HG03175 (cell line): Measurements from ENCODE around the gene KRT40.

ENCODE experiments used
- ATAC-seq: cut with Tn5 transposase; IDR thresholded peaks from one replicate; pipeline ENCODE4 v1.9.1; 2021; ENCODE audit warnings: mild to moderate bottlenecking, moderate library complexity; ENCODE audit not compliant: unreplicated experiment

Gene KRT40

DNA sequence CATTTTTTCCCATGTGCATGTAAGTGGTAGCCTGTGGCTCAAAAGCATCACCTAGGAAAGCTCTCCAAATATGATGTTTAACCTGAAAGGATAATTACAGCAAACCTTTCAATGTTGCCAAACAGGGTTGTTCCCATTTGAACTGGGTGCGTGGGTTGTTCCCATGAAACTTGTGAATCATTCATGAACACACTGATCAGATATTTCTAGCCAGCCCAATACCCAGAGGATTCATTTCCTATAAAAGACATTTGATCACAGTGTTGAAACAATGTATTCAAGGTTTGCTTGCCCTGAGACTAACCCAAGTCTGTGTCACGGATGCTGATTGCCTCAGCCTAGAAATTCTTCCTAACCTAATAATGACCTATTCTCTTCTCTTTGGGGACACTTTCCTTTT lies 30.2 kb downstream of the KRT40 start:
- no peak for ATAC-seq

DNA sequence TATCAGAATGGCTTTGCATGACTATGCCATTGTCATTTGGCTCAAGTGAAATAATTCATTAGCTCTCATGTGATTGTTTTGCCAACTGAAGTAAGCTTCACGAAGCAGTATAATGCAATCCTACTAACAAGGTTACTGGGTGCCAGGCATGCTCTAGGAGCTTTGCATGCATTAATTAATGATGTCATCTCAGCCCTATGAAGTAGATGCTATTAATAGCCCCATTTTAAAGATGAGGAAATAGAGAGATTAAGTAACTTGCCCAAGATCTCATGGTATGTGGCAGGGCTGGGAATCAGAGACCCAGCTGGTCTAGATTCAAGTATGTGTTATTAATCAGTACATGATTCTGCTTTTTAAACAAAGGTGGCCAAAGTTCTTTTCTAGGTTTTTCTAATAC lies 31.5 kb downstream of the KRT40 start:
- no peak for ATAC-seq

DNA sequence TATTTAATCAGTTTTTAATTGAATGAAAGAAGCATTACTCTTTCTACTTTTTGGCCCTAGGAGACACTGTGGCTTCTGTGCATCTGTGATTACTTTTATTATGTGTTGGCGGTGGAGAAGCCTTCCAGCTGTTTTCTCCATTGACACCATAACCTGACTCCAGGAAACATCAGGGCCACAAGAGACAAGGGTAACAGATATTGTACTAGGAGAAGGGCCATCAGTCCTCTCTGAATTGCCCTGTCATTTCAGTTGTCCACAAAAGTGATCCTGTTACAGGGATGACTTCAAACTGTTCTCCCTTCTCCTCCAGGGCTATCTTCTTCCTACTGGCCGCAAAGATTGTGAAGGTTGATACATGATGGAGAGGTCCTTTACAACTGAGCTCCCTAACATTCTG lies 32.0 kb downstream of the KRT40 start:
- ATAC-seq = no peak

DNA sequence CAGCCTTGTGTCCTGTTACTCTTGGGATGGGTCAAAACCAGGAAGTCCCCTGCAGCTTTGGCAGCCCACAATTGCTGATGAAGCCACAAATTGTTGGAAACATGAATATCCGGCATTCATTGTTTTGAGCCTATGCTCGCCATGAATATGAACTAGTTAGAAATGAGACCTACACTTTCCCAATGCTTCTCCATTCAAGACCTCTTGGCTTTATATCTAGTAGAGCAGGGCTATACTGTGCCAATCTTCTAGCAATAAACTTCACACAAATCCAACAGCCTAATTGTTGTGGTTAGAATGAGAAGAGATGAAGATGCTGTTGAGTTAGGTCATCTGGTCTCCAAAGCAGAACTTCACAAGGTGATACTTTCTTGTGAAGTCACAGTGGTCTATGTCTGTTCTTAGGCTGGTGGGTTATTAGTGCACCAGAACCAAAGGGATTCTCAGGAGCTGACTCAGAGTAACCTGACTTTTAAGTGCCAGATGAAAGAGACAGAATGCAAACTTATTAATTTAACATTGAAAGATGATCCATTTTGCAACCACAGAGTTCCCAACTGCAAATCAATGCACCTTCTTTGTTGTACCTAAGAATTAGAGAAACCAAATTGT lies 33.0 kb downstream of the KRT40 start:
- no peak for ATAC-seq

DNA sequence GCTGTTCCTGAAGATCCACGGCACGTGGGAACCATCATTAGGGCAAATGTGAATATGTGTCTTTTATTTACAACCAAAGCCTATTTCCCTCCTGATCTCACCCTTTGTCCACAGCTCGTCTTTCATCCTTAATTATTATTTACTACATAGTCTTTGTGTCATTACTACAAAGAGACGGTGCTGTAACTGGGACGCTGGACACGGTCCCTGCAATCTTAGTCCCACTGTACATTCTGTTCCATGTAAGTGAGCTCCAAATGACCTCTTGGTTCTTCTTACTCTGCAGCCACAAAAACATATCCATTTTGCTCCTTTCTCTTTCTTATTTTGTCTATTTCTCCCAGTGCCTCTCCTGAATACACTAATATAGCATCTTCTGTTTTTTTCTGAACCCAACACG lies 34.0 kb downstream of the KRT40 start:
- no peak for ATAC-seq

DNA sequence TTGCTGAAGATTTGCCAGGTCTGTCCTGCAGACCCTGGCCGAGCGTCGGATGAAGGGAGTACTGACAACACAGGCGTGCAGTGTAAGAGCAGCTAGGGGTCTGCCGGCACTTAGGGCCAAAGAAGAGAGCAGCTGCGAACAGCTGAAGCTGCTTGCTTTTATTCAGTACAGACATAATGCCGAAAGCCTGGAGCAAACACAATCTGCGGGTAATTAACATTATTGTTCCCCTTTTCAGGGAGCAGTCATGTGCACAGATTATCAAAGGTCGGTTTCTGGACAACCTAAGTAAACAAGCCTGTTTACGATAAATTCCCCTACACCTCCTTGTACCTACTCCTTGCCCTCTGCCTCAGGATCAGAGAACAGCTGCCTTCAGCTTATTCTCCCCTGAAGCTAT lies 34.7 kb downstream of the KRT40 start:
- ATAC-seq = no peak

DNA sequence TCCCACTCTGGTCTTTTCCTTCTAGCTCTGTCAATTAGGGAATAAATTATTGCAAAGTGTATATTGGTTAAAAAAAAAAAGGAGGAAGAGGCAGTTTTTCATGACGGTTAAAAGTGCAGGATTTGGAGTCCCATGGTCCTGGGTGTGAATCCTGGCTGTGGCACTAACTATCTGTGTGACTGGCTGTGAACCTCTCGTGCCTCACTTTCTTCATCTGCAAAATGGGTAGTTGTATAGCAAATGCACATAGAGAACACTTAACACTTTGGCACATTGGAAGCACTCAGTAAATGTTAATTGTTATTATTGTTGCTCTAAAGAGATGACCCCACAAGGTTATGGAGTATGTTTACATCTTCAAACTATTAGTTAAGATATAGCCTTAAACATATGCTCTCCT lies 36.2 kb downstream of the KRT40 start:
- ATAC-seq = no peak

DNA sequence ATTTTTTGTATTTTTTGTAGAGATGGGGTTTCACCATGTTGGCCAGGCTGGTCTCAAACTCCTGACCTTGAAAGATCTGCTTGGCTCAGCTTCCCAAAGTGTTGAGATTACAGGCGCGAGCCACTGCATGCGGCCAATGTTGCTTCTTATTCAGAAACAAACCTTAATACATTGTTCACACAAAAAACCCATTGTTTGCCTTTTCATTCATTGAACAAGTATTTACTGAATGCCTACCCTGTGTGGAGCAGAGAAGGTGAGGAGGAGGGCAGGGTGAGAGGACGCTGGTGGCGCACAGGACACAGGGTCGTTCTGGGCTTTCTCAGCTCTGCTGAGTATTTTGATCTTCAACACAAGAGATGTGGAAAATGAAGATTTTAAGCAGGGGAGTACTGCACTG lies 38.7 kb downstream of the KRT40 start:
- no peak for ATAC-seq

DNA sequence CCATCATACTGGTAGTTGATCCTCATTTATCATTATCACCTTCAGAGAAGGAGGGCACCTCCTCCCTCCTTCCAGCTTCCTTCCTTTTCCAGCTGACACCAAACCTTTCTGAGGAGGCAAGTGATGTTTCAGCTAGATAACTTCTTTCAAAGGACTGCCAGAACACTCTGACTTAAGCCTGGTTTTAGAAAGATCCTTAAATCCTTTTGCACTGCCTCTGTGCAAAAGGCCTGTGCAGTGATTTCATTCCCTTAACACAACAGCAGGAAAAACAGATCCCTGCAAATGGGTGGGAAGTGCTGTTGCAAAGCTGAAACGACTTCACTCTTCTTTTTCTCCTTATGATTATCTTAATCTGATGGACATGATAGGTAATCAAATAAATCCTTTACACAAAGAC lies 39.6 kb downstream of the KRT40 start:
- no peak for ATAC-seq

DNA sequence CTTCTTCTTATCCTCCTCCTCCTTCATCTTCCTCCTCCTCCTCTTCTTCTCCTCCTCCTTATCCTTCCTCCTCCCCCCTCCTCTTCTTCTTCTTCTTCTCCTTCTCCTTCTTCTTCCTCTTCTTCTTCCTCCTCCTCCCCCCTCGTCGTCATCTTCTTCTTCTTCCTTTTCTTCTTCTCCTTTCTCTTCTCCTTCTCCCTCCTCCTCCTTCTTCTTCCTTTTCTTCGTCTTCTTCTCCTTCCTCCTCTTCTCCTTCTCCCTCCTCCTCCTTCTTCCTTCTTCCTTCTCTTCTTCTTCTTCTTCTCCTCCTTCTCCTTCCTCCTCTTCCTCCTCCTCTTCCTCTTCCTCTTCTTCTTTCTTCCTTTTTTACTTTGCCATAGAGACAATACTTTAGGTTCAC lies 41.6 kb downstream of the KRT40 start:
- ATAC-seq = no peak

DNA sequence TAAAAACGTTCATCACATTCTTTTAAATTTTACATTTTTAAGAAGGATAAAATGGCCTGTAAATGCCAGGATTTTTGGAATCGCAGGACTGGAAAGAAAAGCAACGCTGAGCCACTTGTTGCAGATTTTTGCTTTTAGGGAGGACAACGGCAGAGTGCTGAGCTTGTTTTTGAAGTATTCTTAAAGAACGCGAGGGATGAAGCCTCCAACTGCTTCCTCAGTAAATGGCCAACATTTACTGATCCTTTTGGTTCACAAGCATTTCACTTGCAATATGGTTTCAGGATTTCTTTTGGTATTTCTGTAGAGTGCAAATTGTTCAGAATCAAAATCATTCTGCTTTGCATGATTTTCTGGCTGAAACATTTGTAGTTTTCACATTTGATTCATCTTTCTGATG lies 43.9 kb downstream of the KRT40 start:
- ATAC-seq = no peak

DNA sequence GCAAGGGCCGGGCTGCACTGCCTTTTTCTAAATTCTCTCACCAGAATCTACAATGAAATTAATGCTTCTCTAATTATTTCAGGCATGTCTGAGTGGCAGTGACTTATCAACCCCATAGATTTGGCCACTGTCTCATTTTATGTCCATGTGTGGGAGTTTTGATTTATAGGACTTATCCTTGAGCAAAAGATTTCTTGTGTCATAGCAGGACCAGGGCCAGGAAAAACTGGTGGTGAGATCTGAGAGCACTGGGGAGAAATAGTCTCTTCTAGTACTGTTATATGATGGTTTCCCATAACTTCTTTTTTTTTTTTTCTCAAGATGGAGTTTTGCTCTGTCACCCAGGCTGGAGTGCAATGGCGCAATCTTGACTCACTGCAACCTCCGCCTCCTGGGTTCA lies 45.1 kb downstream of the KRT40 start:
- ATAC-seq = no peak

DNA sequence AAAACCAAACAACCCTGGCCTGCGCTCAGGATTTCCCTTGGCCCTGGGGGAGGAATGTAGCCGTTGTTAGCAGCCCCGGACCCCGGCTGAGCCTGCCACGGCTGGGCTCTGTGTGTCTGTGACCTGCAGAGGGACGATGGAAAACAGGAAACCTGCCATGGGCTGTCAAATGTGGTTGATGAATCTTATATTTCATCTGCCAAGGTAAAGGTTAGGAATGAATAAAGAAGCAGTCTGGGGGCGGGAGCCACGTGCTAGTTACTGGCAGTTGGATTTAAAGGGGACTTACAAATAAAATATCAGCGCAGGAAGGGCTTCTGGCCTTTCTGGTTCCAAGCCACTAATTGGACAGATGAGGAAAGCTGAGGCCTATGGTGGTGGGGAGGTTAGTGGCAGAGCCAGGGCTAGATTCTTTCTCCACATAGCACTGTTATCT lies 46.7 kb downstream of the KRT40 start, which contains the start of gene KRT23:
KRT23 (minus strand) TSS at position 263 of the 436 bp plus-strand sequence. CDS start 1,043 bp downstream, outside the sequence.
- no peak for ATAC-seq

DNA sequence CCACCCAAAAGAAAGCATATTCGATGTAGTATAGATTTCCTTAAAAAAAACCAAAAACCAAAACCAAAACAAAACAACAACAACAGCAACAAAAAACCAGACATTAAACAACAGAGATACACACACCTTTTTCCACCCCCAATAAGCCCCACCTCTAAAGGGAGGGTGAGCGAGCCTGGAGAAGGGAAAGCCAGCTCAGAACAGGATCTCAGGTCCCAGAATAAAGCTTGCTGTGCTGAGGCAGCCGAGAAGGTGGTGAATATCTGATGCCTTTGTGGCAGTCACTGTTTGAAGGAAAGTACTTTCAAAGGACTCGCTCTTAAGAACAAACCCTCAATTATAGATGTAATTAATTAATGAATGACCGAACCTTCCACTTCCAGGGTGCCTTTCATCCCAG lies 47.1 kb downstream of the KRT40 start:
- ATAC-seq = no peak

DNA sequence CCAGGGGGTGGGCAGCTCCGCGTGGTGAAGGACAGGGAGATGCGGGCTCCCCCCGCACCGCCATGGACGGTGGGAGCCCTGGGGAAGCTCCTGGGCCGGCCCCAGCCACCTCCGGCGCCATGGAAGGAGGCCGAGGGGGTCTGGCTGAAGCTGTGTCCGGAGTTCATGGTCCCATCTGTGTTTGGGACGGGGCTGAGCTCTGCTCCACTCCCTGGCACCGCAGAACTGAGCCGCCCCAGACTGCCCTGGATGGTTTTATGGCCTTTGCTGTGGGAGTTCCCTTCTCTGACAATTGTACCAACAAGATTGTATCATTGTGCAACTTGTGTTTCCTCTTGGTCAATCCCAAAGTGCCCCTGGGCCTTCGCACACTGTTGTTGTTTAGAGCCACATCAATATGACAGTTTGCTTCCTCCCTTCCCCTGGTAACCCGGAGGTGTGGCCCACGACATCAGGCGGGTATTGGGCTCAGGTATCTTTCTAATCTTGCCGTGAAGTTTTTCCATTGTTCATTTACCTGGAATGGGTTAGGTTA lies 47.6 kb downstream of the KRT40 start:
- no peak for ATAC-seq

DNA sequence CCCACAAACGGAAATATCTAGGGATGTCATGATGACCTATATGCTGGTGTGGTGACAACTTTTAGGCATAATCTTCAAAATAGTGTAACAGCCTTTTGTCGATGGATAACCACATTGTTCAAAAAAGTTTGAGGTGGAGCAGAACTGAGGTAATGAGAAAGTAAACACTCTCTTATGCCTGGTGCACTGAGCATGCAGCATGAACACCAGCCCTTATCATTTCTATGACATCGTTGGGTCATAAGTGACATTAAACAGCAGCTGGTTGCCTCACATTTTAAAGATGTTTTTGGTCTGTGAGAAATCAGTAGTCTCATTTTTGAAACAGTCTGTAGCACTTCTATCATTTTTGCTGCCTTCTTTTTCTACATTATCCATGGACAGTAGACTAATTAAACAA lies 48.5 kb downstream of the KRT40 start:
- ATAC-seq = no peak

DNA sequence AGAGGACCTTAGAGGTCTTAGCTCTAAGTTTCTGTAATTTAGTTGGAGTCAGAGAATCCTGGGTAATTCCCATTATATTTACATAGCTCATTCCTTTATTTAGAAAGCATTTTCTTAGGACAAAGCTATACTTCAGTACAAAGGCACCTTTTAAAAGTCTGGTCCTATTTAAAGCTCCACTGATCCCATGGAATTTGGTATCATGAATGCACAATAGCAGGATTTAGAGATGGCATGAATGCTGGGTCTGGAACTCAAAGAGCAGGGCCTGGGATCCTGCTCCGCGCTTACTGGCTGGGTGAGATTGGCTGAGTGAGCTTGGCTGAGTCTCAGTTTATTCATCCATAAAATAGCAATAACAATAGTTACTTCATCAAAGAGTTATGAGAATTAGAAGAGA lies 51.5 kb downstream of the KRT40 start:
- no peak for ATAC-seq

DNA sequence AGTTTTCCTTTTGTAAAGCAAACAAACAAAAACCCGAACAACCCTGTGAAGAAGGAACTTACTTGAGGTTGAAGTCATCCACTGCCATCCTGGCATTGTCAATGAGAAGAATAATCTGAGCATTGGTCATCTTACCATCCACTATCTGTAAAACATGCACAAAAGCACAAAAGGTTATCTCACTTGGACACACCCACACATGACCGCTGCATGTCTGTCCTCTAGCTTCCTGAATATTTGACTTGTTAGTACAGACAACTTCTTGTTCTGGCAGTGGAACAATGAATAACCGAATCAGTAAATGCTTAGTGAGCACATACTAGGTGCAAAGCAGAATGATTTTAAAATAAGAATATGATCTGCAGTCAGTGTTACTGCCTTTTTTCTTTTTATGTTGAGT lies 52.8 kb downstream of the KRT40 start:
- no peak for ATAC-seq
